K562 (cell line): ENCODE data around the gene ITPR1. TPM values are rescaled to one million over a fixed set of nuclear protein-coding genes. Genes with fewer than 3 reads are reported as not detected.
A peak's percentile ranks its signal among the peaks of the same experiment; 100 is the strongest.

Experiments used
- HOMEZ ChIP-seq: fragments of 250-450 bp; sonication (Bioruptor Pico); IDR thresholded peaks from 2 replicates; pipeline ENCODE4 v1.4.0; 2020; ENCODE audit warnings: mild to moderate bottlenecking, moderate library complexity
- SAFB ChIP-seq: fragments of 200-400 bp; formaldehyde crosslinking; IDR thresholded peaks from 2 replicates; pipeline ENCODE4 v1.6.1; 2017; ENCODE audit warnings: low read depth, low read length, borderline replicate concordance
- ZBTB11 ChIP-seq, 3 experiments: fragments of 200-800 bp in 1 of 3; fragments of 250-450 bp in 1 of 3; fragments of 450-650 bp in 1 of 3; sonication (Bioruptor Pico) in 1 of 3; sonication (Bioruptor generic) in 1 of 3; formaldehyde crosslinking in 1 of 3; IDR thresholded peaks; 2 replicates each; pipeline versions ENCODE4 v1.6.1 to v1.8.0; 2016 to 2022; ENCODE audit warnings: mild to moderate bottlenecking in 2 of 3, missing genetic modification characterization in 2 of 3, missing compliant biosample characterization in 1 of 3, moderate library complexity in 1 of 3
- polyA plus RNA-seq, 8 experiments: library from polyadenylated mRNA; depleted of rRNA in 4 of 8; stranded (reverse) in 5 of 8; unstranded in 3 of 8; fragments of >200 nt; fragmentation: Nextera tagmentation in 2 of 8; fragmentation: Illumina TruSeq in 1 of 8; extraction: Ambion mirVana in 2 of 8; extraction: Trizol in 1 of 8; gene quantifications; 2 replicates each; pipeline versions ENCODE4 v1.2.1 to v1.2.3, GENCODE V29; 2011 to 2014; ENCODE audit warnings: inconsistent platforms in 1 of 8, missing spikeins in 1 of 8
- total RNA-seq, 7 experiments: library from RNA; depleted of rRNA in 6 of 7; stranded (reverse); fragments of >200 nt in 6 of 7; fragmentation: Illumina TruSeq in 2 of 7; extraction: Trizol in 2 of 7; gene quantifications; 2 replicates each; pipeline versions ENCODE4 v1.2.1 to v1.2.3, GENCODE V29; 2011 to 2021; ENCODE audit warnings: low replicate concordance in 1 of 7

ITPR1 gene
- total and polyA plus RNA-seq, 9 of the 15 experiments (the other 6 are each of a cell fraction or from before 2014, with no cell fraction given), result 22.4 to 40.0 (median 27.4) TPM

- TF ChIP-seq ZBTB11 (CRISPR knock-in tag; IDR thresholded peaks at IDR 0.05) (0 out of 6 replicates have a peak, but pooled peaks of 1 of the 3 experiments have one; percentile 20), SAFB (no peak), HOMEZ (no peak)
These were observed 261.3 kb downstream of the ITPR1 start (continued) for GRCh38 chr3:4754180-4755086.
